ENCODE measurements around the gene DNAJB2.
"Not testable (repeated sequence)": the region's sequence is repeated elsewhere in the genome, so short reads cannot be mapped to it uniquely, and the experiment has no call there.

Gene DNAJB2

GRCh38 chr2:219309278-219309677 lies 30.1 kb downstream of the DNAJB2 start, which contains the start of gene PTPRN:
TSS of gene PTPRN (minus strand) at chr2:219309401. CDS start at chr2:219309332, 69 bp downstream.
- TF ChIP-seq CTCF (IDR thresholded peaks at IDR 0.05; ENCODE audit: borderline replicate concordance, extremely low read depth, low read length, poor library complexity, severe bottlenecking) (no peak), EZH2 (IDR thresholded peaks at IDR 0.05; ENCODE audit: borderline replicate concordance, low read depth, low read length, severe bottlenecking) (no peak)
- Histone ChIP-seq H3K4me3 (ENCODE audit: low read depth in 1 of 2, low read length in 2 of 2) (no peak within 1 kb of the TSS), H3K36me3 (ENCODE audit: insufficient read depth, low read length) (no peaks in the 10 kb centered on the region), H3K4me1 (ENCODE audit: insufficient read depth, low read length) (peaks cover 14% of the 10 kb centered on the region), H4K20me1 (ENCODE audit: insufficient read depth, low read length) (peaks cover 8% of the 10 kb centered on the region), H2AFZ (ENCODE audit: low read depth, low read length) (no peak within 1 kb of the TSS), H3K9ac (ENCODE audit: low read depth, low read length) (no peak within 1 kb of the TSS), H3K4me2 (ENCODE audit: insufficient read depth, low read length) (no peak within 1 kb of the TSS), H3K79me2 (ENCODE audit: insufficient read depth, low read length) (no peaks in the 10 kb centered on the region), H3K27me3 (ENCODE audit: insufficient read depth, low read length, poor library complexity) (peaks cover 7% of the 10 kb centered on the region), H3K27ac (ENCODE audit: low read length) (no peak within 1 kb of the TSS), H3K9me3 (ENCODE audit: insufficient read depth, low read length, severe bottlenecking) (no peaks in the 10 kb centered on the region)
- ATAC-seq (ENCODE audit: insufficient read depth, low read depth) (no peak), DNase-seq (peak; percentile 1)

- H2AFZ ChIP-seq (ENCODE audit: low read depth, low read length); H3K9me3 ChIP-seq (ENCODE audit: insufficient read depth, low read length, severe bottlenecking): not testable (repeated sequence)
These were observed 33.6 kb downstream of the DNAJB2 start for GRCh38 chr2:219312683-219313263.

GRCh38 chr2:219314804-219315468 lies 35.8 kb downstream of the DNAJB2 start:
- no peak for DNase-seq
- no peaks in the 10 kb centered on the region for H3K9me3 ChIP-seq (ENCODE audit: insufficient read depth, low read length, severe bottlenecking)
- TF ChIP-seq CTCF (IDR thresholded peaks at IDR 0.05; ENCODE audit: borderline replicate concordance, extremely low read depth, low read length, poor library complexity, severe bottlenecking) = no peak
- H2AFZ ChIP-seq (ENCODE audit: low read depth, low read length) = no peak overlapping the region
- ATAC-seq (ENCODE audit: insufficient read depth, low read depth) = no peak
- no peak overlapping the region for H3K9ac ChIP-seq (ENCODE audit: low read depth, low read length)
- H4K20me1 ChIP-seq (ENCODE audit: insufficient read depth, low read length) = no peaks in the 10 kb centered on the region
- H3K4me1 ChIP-seq (ENCODE audit: insufficient read depth, low read length) = peaks cover 26% of the 10 kb centered on the region
- peak overlapping the region; percentile 53; the same call in 1 of the 2 replicates for H3K4me2 ChIP-seq (ENCODE audit: insufficient read depth, low read length)
- H3K27me3 ChIP-seq (ENCODE audit: insufficient read depth, low read length, poor library complexity) = no peaks in the 10 kb centered on the region
- H3K27ac ChIP-seq (ENCODE audit: low read length) = peak overlapping the region; percentile 72
- H3K79me2 ChIP-seq (ENCODE audit: insufficient read depth, low read length) = no peaks in the 10 kb centered on the region
- no peak overlapping the region for H3K4me3 ChIP-seq (ENCODE audit: low read depth in 1 of 2, low read length in 2 of 2)
- H3K36me3 ChIP-seq (ENCODE audit: insufficient read depth, low read length) = no peaks in the 10 kb centered on the region

More at GRCh38 chr2:219312683-219313263, 33.6 kb downstream of the DNAJB2 start:
- Histone ChIP-seq H3K4me2 (ENCODE audit: insufficient read depth, low read length) (peak overlapping the region; percentile 53; the same call in 1 of the 2 replicates), H3K27ac (ENCODE audit: low read length) (peak overlapping the region; percentile 72), H3K4me3 (ENCODE audit: low read depth in 1 of 2, low read length in 2 of 2) (peak overlapping the region in 1 of 2 experiments; percentile 53; a peak in 2 of 4 replicates), H3K4me1 (ENCODE audit: insufficient read depth, low read length) (peaks cover 26% of the 10 kb centered on the region)
- H3K79me2 ChIP-seq (ENCODE audit: insufficient read depth, low read length); DNase-seq; H3K36me3 ChIP-seq (ENCODE audit: insufficient read depth, low read length); H3K9ac ChIP-seq (ENCODE audit: low read depth, low read length); H3K27me3 ChIP-seq (ENCODE audit: insufficient read depth, low read length, poor library complexity); H4K20me1 ChIP-seq (ENCODE audit: insufficient read depth, low read length); ATAC-seq (ENCODE audit: insufficient read depth, low read depth): not testable (repeated sequence)

- H3K4me1 ChIP-seq (ENCODE audit: insufficient read depth, low read length) = peaks cover 18% of the 10 kb centered on the region
- no peaks in the 10 kb centered on the region for H3K27me3 ChIP-seq (ENCODE audit: insufficient read depth, low read length, poor library complexity)
- no peak overlapping the region for H3K9ac ChIP-seq (ENCODE audit: low read depth, low read length)
- no peak overlapping the region for H3K27ac ChIP-seq (ENCODE audit: low read length)
- ATAC-seq (ENCODE audit: insufficient read depth, low read depth) (no peak), DNase-seq (no peak)
- no peaks in the 10 kb centered on the region for H3K36me3 ChIP-seq (ENCODE audit: insufficient read depth, low read length)
- H4K20me1 ChIP-seq (ENCODE audit: insufficient read depth, low read length) = peaks cover 3% of the 10 kb centered on the region; the same call in 1 of the 2 replicates
- H3K4me3 ChIP-seq (ENCODE audit: low read depth in 1 of 2, low read length in 2 of 2) = no peak overlapping the region
- H3K79me2 ChIP-seq (ENCODE audit: insufficient read depth, low read length) = no peaks in the 10 kb centered on the region
- TF ChIP-seq CTCF (IDR thresholded peaks at IDR 0.05; ENCODE audit: borderline replicate concordance, extremely low read depth, low read length, poor library complexity, severe bottlenecking) (no peak), EZH2 (IDR thresholded peaks at IDR 0.05; ENCODE audit: borderline replicate concordance, low read depth, low read length, severe bottlenecking) (no peak)
- no peaks in the 10 kb centered on the region for H3K9me3 ChIP-seq (ENCODE audit: insufficient read depth, low read length, severe bottlenecking)
- H3K4me2 ChIP-seq (ENCODE audit: insufficient read depth, low read length) = no peak overlapping the region
- no peak overlapping the region for H2AFZ ChIP-seq (ENCODE audit: low read depth, low read length)
These were observed 44.3 kb downstream of the DNAJB2 start for GRCh38 chr2:219323434-219323833.

Data from DND-41 (cell line).